MCF 10A (cell line): ENCODE results near the gene PPFIBP1. TPM values are rescaled to one million over a fixed set of nuclear protein-coding genes. Genes with fewer than 3 reads are reported as not detected.

Source experiments
- Bru-seq: library from RNA; stranded (reverse); fragments of 400-500 nt; gene quantifications from one replicate; lab custom pipeline; 2021; lab: Mats Ljungman, UMichigan
- BruChase-seq, 2 experiments: library from RNA; stranded (reverse); fragments of 400-500 nt; gene quantifications; one replicate each; lab custom pipeline; 2021; lab: Mats Ljungman, UMichigan
- BruUV-seq: library from RNA; stranded (reverse); fragments of 400-500 nt; replicated peaks from 2 replicates; lab custom pipeline; 2021; lab: Mats Ljungman, UMichigan
- CTCF ChIA-PET: fragments of 300-600 bp; sonication (Branson Sonifier 250); formaldehyde crosslinking; extraction: SDS; loops from one replicate; lab custom pipeline; 2021; ENCODE audit warnings: antibody characterized with exemption, inconsistent platforms; lab: Yijun Ruan, JAX
- POLR2A ChIA-PET: fragments of 300-600, 350-650 bp; sonication (Branson Sonifier 250); formaldehyde crosslinking; extraction: SDS; loops from one replicate; lab custom pipeline; 2020; ENCODE audit warnings: antibody characterized with exemption, inconsistent platforms; lab: Yijun Ruan, JAX
- DNase-seq: peaks from one replicate; pipeline ENCODE4 v3.0.0-alpha.2; 2018; ENCODE audit not compliant: unreplicated experiment
- H3K27ac Mint-ChIP-seq: one replicate; pipeline ENCODE4 v1.8.0; 2022; ENCODE audit warnings: mild to moderate bottlenecking, low read depth, mixed read lengths; ENCODE audit not compliant: unreplicated experiment
- H3K27me3 Mint-ChIP-seq: one replicate; pipeline ENCODE4 v1.8.0; 2022; ENCODE audit warnings: mixed read lengths; ENCODE audit not compliant: insufficient read depth, unreplicated experiment
- H3K36me3 Mint-ChIP-seq: one replicate; pipeline ENCODE4 v1.8.0; 2022; ENCODE audit warnings: mild to moderate bottlenecking, moderate library complexity, mixed read lengths; ENCODE audit not compliant: insufficient read depth, unreplicated experiment
- H3K4me1 Mint-ChIP-seq: one replicate; pipeline ENCODE4 v1.8.0; 2022; ENCODE audit warnings: mixed read lengths; ENCODE audit not compliant: insufficient read depth, unreplicated experiment
- H3K4me3 Mint-ChIP-seq: one replicate; pipeline ENCODE4 v1.8.0; 2022; ENCODE audit warnings: mild to moderate bottlenecking, moderate library complexity, mixed read lengths; ENCODE audit not compliant: unreplicated experiment
- H3K9me3 Mint-ChIP-seq: one replicate; pipeline ENCODE4 v1.8.0; 2022; ENCODE audit warnings: mixed read lengths; ENCODE audit not compliant: unreplicated experiment
- CTCF ChIP-seq: fragments of 200-600 bp; IDR thresholded peaks from one replicate; pipeline ENCODE4 v1.8.0; 2022; ENCODE audit warnings: antibody characterized with exemption, mild to moderate bottlenecking; ENCODE audit not compliant: unreplicated experiment
- intact Hi-C: fragments of 100-400 bp; cut with micrococcal nuclease; formaldehyde crosslinking; loops from 2 replicates; pipeline ENCODE4 v1.14.1; 2022
- long read RNA-seq: library from polyadenylated mRNA; stranded (forward); transcript quantifications from one replicate; pipeline ENCODE4 v2.0.0, GENCODE V29; 2022
- total RNA-seq: library from RNA; stranded (reverse); gene quantifications from 2 replicates; pipeline ENCODE4 v1.2.3, GENCODE V29; 2022

The PPFIBP1 gene
- total RNA-seq = 82.6 and 87.7 TPM in 2 replicates
- Bru-seq, nascent RNA = percentile 84 among the genes with signal in this experiment
- BruChase-seq, experiment 1, labeled RNA remaining after a 6-hour chase = percentile 76 among the genes with signal in this experiment
- percentile 75 among the genes with signal in this experiment for BruChase-seq, experiment 2, labeled RNA remaining after a 2-hour chase
- long read RNA-seq, partial matches to known transcripts = 5 of 68 reads
- long read RNA-seq, other reads (novel, unspliced or antisense) = 59 of 68 reads

GRCh38 chr12:27523642-27524493 lies at the start of gene PPFIBP1:
PPFIBP1 (plus strand) TSS chr12:27524206; CDS start chr12:27633397, 109,191 bp downstream.
- no peak for TF ChIP-seq CTCF
- CTCF ChIA-PET = interaction anchor here (0.6 to 3.1 kb wide), 12 partner anchors 16 to 178 kb away, joined by 3 to 28 read pairs (median 4); no protein-coding TSS in a partner anchor

GRCh38 chr12:27474344-27474743 lies 49.7 kb upstream of the PPFIBP1 start:
- ChIA-PET POLR2A (interaction anchor here (0.8 kb wide), 1 partner anchor 31 kb away, joined by 3 read pairs; no protein-coding TSS in a partner anchor), CTCF (no interaction called here)
- H3K27ac Mint-ChIP-seq = no peak overlapping the region
- H3K36me3 Mint-ChIP-seq = no peaks in the 10 kb centered on the region
- H3K4me1 Mint-ChIP-seq = peaks cover 6% of the 10 kb centered on the region
- H3K4me3 Mint-ChIP-seq = no peak overlapping the region
- intact Hi-C loops = no loop called here
- H3K9me3 Mint-ChIP-seq = peaks cover 27% of the 10 kb centered on the region
- H3K27me3 Mint-ChIP-seq = no peaks in the 10 kb centered on the region
- peak; percentile 21 for DNase-seq
- TF ChIP-seq CTCF = no peak
- no TSS peak for BruUV-seq

More at GRCh38 chr12:27523642-27524493, at the start of gene PPFIBP1:
- Mint-ChIP-seq H3K27me3 (no peaks in the 10 kb centered on the region), H3K4me3 (peak within 1 kb of the TSS; percentile 85), H3K4me1 (peaks cover 23% of the 10 kb centered on the region), H3K36me3 (peaks cover 8% of the 10 kb centered on the region), H3K9me3 (no peaks in the 10 kb centered on the region), H3K27ac (peak within 1 kb of the TSS; percentile 90)
- peak; percentile 99 for DNase-seq
- intact Hi-C loops = loop anchor here (1.0 to 2.0 kb wide), 4 partner anchors 25 to 111 kb away; no protein-coding TSS in a partner anchor
- POLR2A ChIA-PET = interaction anchor here (0.6 to 3.8 kb wide), 57 partner anchors 9 to 648 kb away, joined by 3 to 129 read pairs (median 5); partner anchors contain the start of gene BMAL2
- TSS peak; percentile 93 for BruUV-seq

- POLR2A ChIA-PET = no interaction called here
Measured at GRCh38 chr12:27477049-27477448, 47.0 kb upstream of the PPFIBP1 start.

More at GRCh38 chr12:27477049-27477448, 47.0 kb upstream of the PPFIBP1 start:
- no peak for DNase-seq
- Mint-ChIP-seq H3K9me3 (peaks cover 27% of the 10 kb centered on the region), H3K4me3 (no peak overlapping the region), H3K27me3 (no peaks in the 10 kb centered on the region), H3K36me3 (no peaks in the 10 kb centered on the region), H3K4me1 (peaks cover 6% of the 10 kb centered on the region), H3K27ac (no peak overlapping the region)
- CTCF ChIA-PET = no interaction called here
- BruUV-seq = no TSS peak
- no peak for TF ChIP-seq CTCF
- intact Hi-C loops = no loop called here
